GM15510 (cell line): ENCODE data around the gene PDCD1.

ENCODE experiments used
- POLR2A ChIP-seq: IDR thresholded peaks from 3 replicates; pipeline ENCODE4 v1.6.1; 2011; ENCODE audit warnings: borderline replicate concordance; ENCODE audit not compliant: insufficient read length; ENCODE audit errors: extremely low read depth

PDCD1 gene

GRCh38 chr2:241818943-241819270, 39.8 kb downstream of the PDCD1 start:
- no peak for TF ChIP-seq POLR2A

DNA sequence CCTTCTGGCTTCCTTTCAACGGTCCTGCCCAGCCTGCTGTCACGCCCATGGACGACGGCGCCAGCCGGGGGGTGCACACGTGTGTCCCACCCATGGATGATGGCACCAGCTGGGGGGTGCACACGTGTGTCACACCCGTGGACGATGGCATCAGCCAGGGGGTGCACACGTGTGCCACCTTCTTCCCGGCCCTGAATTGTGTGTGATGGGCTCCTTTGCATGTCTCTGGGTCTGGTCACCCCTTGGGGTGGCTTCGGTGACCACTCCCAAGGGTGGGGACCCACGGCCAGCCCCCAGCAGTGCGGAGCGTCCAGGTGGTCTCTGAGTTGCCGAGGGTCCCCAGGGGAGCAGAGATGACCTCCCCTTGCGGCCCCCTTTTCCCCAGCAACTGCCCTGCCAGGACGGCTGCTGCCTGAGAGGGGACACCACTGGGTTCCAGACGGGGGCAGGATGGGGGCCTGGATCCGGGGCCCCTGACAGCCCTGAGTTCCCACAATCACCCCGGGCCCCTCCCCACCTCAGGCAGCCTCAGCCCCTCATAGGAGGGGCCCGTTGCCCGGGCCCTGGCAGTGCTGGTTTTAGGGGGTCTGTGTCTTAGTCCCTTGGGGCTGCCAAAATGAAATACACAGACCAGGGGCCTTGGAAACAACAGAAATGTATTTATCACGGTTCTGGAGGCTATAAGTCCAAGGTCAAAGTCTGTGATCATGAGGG, 40.3 kb downstream of the PDCD1 start:
- no peak for TF ChIP-seq POLR2A

- TF ChIP-seq POLR2A = no peak
Measured at GRCh38 chr2:241817126-241817820, 41.4 kb downstream of the PDCD1 start.

DNA sequence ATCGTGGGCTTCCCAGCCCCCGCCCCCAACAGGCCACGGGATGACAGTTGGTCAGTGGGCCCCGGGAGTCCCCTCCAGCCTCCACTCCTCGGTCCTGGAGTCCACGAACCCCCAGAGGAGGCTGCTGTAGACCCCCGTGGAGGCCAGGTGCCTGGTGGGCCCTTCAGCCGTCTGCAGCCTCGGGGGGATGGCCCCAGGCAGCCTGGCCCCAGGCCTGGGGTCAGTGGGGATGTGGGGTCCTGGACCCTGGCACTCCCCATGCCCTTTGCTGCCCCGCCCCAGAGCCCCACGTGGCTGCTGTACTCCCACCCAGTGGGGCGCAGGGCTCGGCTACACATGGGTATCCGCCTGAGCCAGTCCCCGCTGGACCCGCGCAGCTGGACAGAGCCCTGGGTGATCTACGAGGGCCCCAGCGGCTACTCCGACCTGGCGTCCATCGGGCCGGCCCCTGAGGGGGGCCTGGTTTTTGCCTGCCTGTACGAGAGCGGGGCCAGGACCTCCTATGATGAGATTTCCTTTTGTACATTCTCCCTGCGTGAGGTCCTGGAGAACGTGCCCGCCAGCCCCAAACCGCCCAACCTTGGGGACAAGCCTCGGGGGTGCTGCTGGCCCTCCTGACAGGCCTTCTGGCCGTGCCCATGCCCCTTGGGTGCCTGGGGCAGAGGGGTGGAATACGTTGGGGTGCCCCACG, 42.1 kb downstream of the PDCD1 start:
- no peak for TF ChIP-seq POLR2A

- no peak for TF ChIP-seq POLR2A
Measured at GRCh38 chr2:241815477-241816430, 42.9 kb downstream of the PDCD1 start.

GRCh38 chr2:241814643-241815476, 43.8 kb downstream of the PDCD1 start:
- TF ChIP-seq POLR2A = no peak

GRCh38 chr2:241814393-241814642, 44.4 kb downstream of the PDCD1 start:
- TF ChIP-seq POLR2A = no peak

DNA sequence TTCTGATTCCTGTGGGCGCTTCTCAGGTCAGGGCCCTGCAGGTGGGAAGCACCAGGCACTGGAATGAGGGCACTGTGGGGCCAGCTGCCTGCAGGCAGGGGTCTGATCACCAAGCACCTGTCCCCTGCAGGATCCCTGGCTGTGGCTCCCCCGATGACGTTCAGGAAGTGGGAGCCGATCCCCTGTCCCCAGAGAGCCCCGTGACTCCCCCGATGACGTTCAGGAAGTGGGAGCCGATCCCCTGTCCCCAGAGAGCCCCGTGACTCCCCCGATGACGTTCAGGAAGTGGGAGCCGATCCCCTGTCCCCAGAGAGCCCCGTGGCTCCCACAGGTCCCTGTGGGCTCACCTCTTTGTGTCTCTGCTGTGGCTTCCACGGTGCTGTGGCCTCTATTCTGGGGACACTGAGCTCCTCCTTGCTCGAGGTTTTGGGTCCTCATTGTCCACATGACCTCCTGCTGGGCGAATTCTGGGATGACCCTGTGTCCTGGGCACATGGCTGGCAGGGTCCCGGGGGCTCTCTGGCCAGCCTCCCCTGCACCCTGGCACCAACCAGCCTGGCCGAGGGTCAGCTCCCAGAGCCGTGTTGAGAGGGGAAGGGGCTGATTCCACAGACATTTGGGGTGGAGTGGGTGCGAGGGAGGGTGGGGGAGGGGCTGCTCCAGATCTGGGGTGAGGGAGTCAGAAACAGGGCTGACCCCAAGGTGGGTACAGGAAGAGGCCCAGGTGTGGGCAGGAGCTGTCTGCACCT, 44.9 kb downstream of the PDCD1 start:
- no peak for TF ChIP-seq POLR2A

DNA sequence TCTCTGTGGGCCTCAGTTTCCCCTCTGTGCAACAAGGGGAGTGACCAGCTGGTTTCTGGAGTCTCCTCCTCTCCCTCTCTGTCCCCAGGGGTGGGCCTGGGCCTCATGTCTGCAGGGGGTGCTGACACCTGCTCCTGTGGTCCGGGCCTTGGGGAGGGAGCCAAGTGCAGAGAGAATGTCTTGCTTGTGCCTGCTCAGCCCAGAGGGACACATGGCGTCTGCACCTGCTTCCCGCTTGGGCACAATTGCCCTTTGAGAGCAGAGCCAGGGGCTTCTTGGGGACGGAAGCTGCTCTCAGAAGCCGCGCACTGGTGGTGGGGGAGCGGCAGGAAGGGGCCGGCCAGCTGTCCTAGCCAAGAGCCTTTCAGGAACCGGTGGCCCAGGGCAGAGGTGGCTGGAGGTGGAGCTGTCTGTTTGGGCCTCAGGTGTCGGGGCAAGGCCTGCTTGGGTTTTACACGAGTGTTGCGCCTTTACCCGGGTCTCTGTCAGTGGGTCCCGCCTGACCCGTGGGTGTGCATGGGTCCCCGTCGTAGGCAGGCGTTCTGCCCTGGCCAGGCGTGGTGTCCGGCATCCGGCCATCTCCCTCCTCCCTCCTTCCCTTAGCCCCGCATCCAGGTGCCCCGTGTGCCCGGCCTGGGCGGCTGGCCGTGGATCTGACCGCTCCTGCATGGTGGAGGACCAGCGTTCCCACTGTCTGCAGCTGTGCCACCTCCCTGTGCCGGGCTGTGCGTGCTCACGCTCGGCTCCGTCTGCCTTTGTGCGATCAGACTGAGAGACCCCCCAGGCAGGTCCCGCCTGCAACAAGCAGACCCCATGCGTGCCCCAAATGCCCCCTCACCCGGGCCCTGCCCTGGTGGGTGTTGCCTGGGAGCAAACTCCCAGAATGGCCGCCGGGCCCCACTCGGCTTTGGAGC, 45.7 kb downstream of the PDCD1 start:
- no peak for TF ChIP-seq POLR2A

GRCh38 chr2:241811952-241812729, 46.6 kb downstream of the PDCD1 start:
- TF ChIP-seq POLR2A = no peak

DNA sequence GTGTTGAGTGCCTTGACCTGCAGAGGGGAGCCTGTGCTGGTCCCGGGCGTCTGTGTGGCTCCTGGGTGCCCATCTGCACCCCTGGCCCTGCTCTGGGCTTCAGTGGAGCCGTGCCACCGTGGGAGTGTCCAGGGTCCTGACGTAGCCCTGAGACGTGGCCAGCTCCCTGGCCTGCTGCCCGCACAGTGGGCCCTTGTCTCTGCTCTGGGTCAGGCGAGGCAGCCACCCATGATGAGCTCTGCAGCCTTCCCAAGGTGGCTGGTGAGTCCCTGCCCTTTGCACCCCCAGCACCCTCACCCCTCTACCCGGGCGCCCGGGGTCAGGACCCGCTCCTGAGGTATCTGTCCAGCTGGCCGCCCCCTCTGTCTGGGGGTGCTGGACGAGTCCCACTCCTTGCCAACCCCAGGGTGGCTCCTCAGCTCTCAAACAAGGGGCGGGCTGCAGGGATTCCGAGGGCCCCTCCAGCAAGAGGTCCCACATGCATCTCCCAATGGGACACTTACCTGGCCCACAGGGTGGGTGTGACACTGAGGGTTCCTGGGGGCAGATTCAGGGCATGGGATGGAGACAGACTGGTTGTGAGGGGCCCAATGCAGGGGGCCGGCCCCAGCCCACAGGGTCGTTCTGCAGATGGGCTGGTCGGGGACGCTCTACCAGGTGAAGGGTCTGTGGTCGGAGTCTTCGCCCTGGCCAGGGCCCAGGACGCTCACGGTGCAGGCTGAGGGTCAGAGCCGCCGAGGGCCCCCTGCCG, 47.3 kb downstream of the PDCD1 start:
- TF ChIP-seq POLR2A = no peak
